ENCODE measurements around the gene RTRAF. TPM values are rescaled to one million over a fixed set of nuclear protein-coding genes. Genes with fewer than 3 reads are reported as not detected.

Gene RTRAF
- total and polyA plus RNA-seq, 10 donors, result 37.8 to 184 (median 92.3) TPM

GRCh38 chr14:51967521-51967920, 21.8 kb upstream of the RTRAF start:
- H3K9me3 ChIP-seq, result no peaks in the 10 kb centered on the region
- H3K27me3 ChIP-seq (replicated peaks in 1 of 7), result no peaks in the 10 kb centered on the region
- H3K36me3 ChIP-seq, result peaks cover 0 to 63% (median 5%) of the 10 kb centered on the region in 6 donors
- H3K4me1 ChIP-seq, result peaks cover 0 to 29% (median 7%) of the 10 kb centered on the region in 6 donors
- intact Hi-C loops (cut with DNase I; ENCODE audit: low total_unique reads), result loop anchor here (10.0 kb wide), 1 partner anchor 103 kb away; the partner anchor contains the start of gene GNG2
- no peak for TF ChIP-seq CTCF (IDR thresholded peaks at IDR 0.05 in 8 of 11, conservative IDR thresholded peaks at IDR 0.05 in 3 of 11)
- TF ChIP-seq POLR2A (IDR thresholded peaks at IDR 0.05), result no peak
- TF ChIP-seq POLR2AphosphoS5 (IDR thresholded peaks at IDR 0.05), result no peak
- DNase-seq, result no peak
- WGBS, 5 donors, result 89 to 93% (median 90%) methylated on average over 2 of the region's 2 CpGs
- no peak overlapping the region for H3K4me3 ChIP-seq
- no peak overlapping the region for H3K27ac ChIP-seq

GRCh38 chr14:51969852-51970540, 19.4 kb upstream of the RTRAF start:
- Histone ChIP-seq H3K9me3 (no peaks in the 10 kb centered on the region), H3K4me1 (peaks cover 0 to 14% (median 0%) of the 10 kb centered on the region in 6 donors), H3K36me3 (peaks cover 0 to 57% (median 2%) of the 10 kb centered on the region in 6 donors), H3K27me3 (replicated peaks in 1 of 7) (no peaks in the 10 kb centered on the region), H3K27ac (no peak overlapping the region), H3K4me3 (no peak overlapping the region)
- no peak for DNase-seq
- no peak for TF ChIP-seq POLR2A (IDR thresholded peaks at IDR 0.05)
- no peak for TF ChIP-seq CTCF (IDR thresholded peaks at IDR 0.05 in 8 of 11, conservative IDR thresholded peaks at IDR 0.05 in 3 of 11)
- no peak for TF ChIP-seq POLR2AphosphoS5 (IDR thresholded peaks at IDR 0.05)
- 65 to 80% (median 72%) methylated on average over 5 to 6 of the region's 6 CpGs for whole genome bisulfite sequencing, 5 donors
- intact Hi-C loops (cut with DNase I; ENCODE audit: low total_unique reads), result loop anchor here (10.0 kb wide), 1 partner anchor 105 kb away; the partner anchor contains the start of gene GNG2

- Histone ChIP-seq H3K4me1 (peaks cover 0 to 14% (median 0%) of the 10 kb centered on the region in 6 donors), H3K27me3 (replicated peaks in 1 of 7) (no peaks in the 10 kb centered on the region), H3K4me3 (no peak overlapping the region), H3K9me3 (no peaks in the 10 kb centered on the region), H3K36me3 (peaks cover 0 to 34% (median 0%) of the 10 kb centered on the region in 6 donors), H3K27ac (no peak overlapping the region)
- intact Hi-C loops (cut with DNase I; ENCODE audit: low total_unique reads), result no loop called here
- TF ChIP-seq POLR2AphosphoS5 (IDR thresholded peaks at IDR 0.05) (no peak), POLR2A (IDR thresholded peaks at IDR 0.05) (no peak), CTCF (IDR thresholded peaks at IDR 0.05 in 8 of 11, conservative IDR thresholded peaks at IDR 0.05 in 3 of 11) (no peak)
- DNase-seq, result no peak
- WGBS, 5 donors, result 92 to 96% (median 94%) methylated on average over 7 of the region's 7 CpGs
These were observed 16.8 kb upstream of the RTRAF start for GRCh38 chr14:51972566-51972965.

- WGBS, 5 donors, result 93 to 98% (median 96%) methylated on average over 5 of the region's 5 CpGs
- H3K36me3 ChIP-seq, result no peaks in the 10 kb centered on the region
- no peak for TF ChIP-seq CTCF (IDR thresholded peaks at IDR 0.05 in 8 of 11, conservative IDR thresholded peaks at IDR 0.05 in 3 of 11)
- no peak for TF ChIP-seq POLR2AphosphoS5 (IDR thresholded peaks at IDR 0.05)
- TF ChIP-seq POLR2A (IDR thresholded peaks at IDR 0.05), result no peak
- H3K27ac ChIP-seq, result no peak overlapping the region
- H3K27me3 ChIP-seq (replicated peaks in 1 of 7), result no peaks in the 10 kb centered on the region
- no peak for DNase-seq
- intact Hi-C loops (cut with DNase I; ENCODE audit: low total_unique reads), result no loop called here
- H3K4me3 ChIP-seq, result no peak overlapping the region
- no peaks in the 10 kb centered on the region for H3K9me3 ChIP-seq
- H3K4me1 ChIP-seq, result peaks cover 5 to 14% (median 7%) of the 10 kb centered on the region in 6 donors
These were observed 12.3 kb upstream of the RTRAF start for GRCh38 chr14:51977075-51977474.

Measured in spleen (tissue), 11 donors.